HG03060 (cell line): Measurements from ENCODE around the gene TOMM70.

Experiments
- ATAC-seq: cut with Tn5 transposase; IDR thresholded peaks from one replicate; pipeline ENCODE4 v1.9.1; 2021; ENCODE audit warnings: low read depth, moderate number of reproducible peaks; ENCODE audit not compliant: unreplicated experiment

Gene TOMM70

GRCh38 chr3:100412912-100413590 lies 12.2 kb upstream of the TOMM70 start:
- no peak for ATAC-seq

DNA sequence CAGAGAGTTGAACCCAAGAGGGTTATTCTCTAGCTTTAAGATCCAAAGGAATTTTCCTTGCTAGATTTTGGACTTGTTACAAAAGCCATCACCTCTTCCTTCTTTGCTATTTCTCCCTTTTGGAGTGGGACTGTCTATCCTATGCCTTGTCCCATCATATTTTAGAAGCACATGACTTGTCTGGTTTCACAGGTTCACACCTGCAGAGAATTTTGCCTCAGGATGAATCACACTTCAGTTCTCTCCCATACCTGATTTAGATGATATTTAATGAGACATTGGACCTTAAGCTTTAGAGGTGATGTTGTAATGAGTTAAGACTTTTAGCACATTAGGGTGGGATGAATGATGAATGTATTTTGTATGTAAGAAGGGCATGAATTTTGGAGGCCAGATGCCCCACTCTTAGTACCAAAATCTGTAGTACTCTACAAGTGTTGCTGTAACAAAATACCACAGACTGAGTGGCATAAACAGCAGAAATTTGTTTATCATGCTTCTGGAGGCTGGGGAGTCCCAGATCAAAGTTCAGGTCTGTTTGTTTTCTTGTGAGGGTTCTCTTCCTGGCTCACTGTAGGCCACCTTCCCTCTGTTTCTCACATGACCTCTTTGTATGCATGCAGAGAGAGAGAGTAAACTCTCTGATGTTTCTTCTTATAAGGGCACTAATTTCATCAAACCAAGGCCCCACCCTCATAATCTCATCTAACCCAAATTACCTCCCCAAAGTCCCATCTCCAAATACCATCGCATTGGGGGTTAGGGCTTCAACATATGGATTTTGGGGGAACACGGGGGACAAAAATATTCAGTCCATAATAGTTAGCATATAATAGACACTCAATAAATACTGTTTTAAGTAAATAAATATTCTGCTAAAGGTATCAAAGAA lies 10.4 kb upstream of the TOMM70 start:
- no peak for ATAC-seq

DNA sequence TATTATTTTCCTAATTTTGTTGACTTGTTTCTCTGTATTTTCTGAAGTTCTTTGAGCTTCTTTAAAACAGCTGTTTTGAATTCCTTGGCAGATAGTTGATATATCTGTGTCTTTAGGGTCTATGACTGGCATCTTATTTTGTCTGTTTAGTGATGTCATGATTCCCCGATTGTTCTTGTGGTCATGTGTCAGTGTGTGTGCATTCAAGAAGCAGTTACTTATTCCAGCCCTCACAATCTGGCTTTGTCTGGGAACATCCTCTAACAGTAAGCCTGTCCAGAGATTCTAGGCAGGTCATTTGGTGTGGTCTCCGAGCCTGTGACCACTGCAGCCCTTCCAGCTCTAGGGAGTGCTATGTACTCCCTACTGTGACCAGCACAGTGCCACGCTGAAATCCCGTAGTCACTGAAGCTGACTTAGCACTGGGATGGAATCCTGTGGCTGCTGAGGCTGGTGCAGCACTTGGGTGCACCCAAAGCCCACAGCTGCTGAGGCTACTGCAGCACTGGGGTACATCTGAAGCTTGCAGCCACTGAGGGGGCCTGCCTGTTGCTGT lies 7.2 kb upstream of the TOMM70 start:
- no peak for ATAC-seq

DNA sequence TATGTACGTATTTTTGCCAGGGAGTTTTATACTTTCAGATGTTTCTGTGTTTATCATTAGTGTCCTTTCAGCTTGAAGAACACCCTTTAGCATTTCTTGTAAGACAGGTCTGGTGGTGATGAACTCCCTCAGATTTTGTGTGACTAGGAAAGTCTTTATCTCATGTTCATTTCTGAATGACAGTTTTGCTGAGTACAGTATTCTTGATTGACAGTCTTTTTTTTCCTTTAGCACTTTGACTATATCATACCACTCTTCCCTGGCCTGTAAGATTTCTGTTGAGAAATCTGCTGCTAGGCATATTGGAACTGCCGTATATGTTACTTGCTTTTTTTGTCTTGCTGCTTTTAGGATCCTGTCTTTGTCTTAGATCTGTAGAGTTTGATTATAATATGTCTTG lies 6.3 kb upstream of the TOMM70 start:
- ATAC-seq, result no peak

DNA sequence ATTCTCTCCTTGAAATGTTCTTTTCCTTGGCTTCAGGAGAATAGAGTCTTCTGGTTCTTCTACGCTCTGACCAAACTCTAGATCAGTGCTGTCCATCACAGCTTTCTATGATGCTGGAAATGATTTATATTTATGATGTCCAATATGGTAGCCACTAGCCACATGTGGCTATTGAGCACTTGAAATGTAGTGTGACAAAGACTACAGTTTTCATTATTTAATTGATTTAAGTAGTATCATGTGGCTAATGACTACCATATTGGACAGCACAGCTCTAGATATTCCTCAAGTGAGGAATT lies 3.3 kb upstream of the TOMM70 start:
- ATAC-seq, result no peak

DNA sequence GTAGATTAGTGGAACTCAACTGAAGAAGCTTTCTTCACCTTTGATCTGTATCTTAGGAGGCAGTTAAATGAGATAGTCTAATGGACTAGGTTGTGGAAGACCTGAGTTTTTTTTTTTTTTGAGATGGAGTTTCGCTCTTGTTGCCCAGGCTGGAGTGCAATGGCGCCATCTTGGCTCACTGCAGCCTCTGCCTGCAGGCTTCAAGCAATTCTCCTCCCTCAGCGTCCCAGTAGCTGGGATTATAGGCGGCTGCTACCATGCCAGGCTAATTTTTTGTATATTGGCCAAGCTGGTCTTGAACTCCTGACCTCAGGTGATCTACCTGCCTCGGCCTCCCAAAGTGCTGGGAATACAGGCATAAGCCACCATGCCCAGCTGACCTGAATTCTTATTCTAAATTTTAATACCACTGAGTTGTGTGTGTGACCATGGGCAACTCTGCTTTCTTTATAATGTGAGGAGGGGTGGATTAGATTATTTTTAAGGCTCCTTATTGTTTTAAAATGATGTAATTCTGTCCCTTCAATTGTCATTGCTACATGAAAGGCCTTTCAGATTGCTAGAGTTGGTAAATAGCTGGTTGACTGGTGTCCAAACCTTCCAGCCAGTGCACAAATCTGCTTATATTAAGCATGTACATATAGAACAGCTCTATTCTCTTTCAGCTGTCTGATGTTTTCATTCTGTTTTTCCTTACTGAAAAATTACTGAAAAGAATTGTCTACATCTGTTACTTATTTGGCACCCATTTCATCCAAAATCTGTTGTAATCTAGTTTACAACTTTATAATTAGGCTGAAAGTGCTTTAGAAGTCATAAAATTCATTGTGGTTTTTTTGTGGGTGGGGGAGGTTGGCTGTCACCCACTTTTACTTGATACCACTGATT lies 2.7 kb upstream of the TOMM70 start:
- ATAC-seq, result no peak

DNA sequence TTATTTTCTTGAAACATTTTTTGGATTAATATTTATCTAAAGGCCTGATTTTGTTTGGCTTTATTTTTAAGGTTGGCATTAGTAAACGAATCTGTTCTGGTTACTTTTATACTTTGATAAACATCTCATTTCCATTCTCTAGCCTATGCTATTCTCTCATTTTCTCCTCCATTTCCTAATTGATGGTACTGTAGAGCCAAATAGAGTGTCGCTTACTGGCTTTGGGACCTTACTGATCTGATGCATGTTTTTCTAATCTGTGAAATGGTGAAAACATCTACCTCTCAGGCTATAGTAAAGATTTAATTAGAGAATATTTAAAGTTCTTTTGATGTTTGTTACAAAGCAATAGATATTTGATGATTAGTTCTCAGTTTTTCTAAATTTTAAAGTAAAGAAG lies 2.0 kb upstream of the TOMM70 start:
- ATAC-seq, result no peak

DNA sequence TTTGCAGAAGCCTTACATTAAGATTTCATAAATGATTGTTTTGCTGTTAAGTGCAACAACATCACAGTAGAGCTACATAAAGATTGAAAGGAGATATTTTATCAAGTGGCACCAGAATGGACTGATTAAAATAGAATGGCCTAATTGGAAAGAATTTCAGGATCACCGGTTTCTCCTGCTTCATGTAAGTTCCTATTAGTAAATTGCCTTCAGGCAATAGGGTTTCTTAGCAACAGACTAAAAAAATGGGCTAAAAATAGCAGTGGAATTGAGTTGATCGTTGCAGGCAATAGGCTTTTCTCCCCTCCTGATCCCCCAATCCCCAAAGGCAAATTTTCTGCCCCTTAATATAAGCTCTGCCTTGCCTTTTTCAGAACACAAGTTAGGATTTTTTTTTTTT lies 1.4 kb upstream of the TOMM70 start:
- ATAC-seq, result no peak

DNA sequence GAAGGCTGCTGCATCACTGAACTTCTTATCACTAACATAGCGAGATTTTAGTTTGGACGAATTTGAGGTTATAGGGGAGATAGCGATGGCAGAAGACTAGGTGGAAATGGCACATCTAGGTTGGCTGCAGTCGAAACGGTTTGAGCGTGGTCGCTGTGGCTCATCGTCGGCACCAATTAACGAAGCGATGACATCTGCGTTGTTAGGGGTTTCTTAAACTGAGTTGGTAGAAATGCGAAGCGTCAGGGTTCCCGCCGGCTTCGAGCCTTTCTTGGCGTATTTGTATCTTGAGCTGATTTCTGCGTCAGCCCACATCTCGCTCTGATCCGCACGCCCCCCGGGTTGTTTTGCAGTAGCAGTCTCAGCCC lies 769 bp upstream of the TOMM70 start:
- ATAC-seq, result peak; percentile 5

DNA sequence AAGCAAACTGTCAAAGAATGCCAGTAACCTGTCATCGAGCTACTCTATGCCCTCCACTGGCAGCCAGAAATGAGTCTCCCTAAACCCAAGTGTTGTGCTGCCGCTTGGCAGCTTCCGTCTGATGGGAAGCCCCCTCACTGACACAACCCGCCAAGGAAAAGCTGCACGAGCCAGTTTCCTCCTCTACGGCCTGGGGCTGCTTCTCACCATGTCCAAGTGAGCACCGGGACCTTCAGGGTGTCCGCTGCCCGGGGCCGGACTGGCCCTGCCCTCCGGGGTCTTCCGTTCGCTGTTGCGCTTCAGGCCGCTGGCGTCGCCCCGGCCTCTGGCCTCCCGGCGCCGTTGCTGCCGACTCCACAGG lies 490 bp downstream of the TOMM70 start:
- peak; percentile 4 for ATAC-seq

GRCh38 chr3:100399341-100400071 lies 1.4 kb downstream of the TOMM70 start:
- ATAC-seq, result no peak

DNA sequence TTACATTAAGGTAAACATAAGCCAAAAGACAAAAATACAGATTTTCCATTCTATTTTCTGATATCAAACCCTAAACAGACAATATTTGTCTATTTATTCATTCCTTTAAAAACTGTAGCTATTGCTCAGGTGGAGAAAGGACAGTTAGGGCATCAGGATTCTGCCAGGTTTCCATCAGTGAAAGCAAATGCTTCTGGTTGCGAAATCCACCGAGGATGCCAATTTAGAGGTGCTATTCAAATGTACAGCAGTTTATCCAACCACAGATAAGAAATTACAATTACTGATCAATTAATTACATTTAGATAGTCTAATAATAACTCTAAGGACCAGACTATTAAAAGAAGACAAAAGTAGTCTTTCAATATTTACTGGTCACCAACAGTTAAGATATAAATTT lies 3.9 kb downstream of the TOMM70 start:
- ATAC-seq, result no peak

- ATAC-seq, result no peak
Measured at GRCh38 chr3:100395679-100396431, 5.0 kb downstream of the TOMM70 start.

GRCh38 chr3:100389025-100389424 lies 11.9 kb downstream of the TOMM70 start:
- no peak for ATAC-seq

DNA sequence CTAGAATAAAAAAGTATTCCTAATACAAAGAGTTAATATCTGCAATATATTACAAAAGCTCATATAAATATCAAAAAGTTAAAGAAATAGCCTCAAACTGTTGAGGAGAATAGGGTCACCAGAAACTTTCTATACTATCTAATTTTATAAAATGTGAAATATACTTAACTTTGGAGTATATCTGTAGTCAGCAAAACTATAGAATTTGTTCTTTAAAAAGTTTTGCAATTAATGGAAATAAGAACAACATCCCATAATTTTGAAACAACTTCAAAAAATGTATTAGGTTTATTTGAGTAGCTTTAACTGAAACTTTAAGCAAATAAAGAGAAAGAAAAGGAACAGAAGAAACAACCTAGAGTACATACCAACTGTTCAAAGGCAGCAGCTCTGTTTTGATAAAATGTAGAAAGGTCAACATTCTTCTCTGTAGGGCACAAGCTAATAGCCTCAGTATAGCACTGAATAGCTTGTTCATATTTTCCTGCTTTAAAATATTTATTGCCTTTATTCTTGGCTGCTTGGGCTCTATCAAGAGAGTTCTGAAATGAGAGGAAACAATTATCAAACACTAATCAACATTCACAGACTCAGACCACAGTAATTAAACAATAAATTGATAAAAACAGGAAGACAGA lies 14.3 kb downstream of the TOMM70 start:
- no peak for ATAC-seq

DNA sequence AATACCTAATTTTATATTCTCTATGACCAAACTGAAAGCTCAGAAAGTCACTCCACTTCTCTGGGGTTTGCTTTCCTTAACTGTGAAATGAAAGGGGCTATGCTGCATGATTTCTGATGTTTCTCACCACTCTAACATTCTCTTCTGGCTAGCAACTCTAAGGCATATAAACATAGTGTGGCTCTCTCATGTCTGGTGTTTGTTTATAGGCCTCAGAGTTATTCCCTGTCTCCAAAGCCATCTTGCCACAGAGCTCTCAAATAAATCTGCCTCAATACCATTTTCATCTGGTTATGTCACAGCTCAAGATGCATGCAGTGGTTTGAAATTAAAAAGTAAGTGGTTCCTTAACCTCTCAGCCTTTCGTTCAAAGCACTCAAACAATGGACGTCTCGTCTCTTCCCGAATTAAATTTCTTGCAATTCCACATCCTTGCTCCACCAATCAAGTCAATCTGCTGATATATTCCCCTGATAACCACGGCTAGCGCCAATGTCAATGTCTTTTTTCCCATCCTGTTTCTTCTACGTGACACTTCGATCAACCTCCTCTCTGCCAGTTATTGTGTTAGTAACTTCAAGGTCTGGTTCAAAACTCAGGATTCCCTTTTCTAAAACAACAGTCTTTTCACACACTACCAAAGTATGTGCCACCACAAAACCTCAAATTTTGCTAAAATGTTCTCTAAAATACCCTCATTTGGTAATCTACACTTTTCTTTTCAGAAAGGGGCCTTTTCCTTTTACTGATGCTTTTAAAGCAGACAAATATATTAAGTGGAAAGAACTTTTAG lies 16.0 kb downstream of the TOMM70 start:
- no peak for ATAC-seq

GRCh38 chr3:100376301-100376700 lies 24.6 kb downstream of the TOMM70 start:
- no peak for ATAC-seq

GRCh38 chr3:100374521-100374920 lies 26.4 kb downstream of the TOMM70 start:
- no peak for ATAC-seq
